Activated T-cell treated with anti-CD3 and anti-CD28 coated beads for 1 hour (primary cell): ENCODE data around the gene VIPR2.

Experiments
- DNase-seq: peaks from one replicate; pipeline ENCODE4 v3.0.0-alpha.2; 2020; ENCODE audit warnings: low read depth

Gene VIPR2

DNA sequence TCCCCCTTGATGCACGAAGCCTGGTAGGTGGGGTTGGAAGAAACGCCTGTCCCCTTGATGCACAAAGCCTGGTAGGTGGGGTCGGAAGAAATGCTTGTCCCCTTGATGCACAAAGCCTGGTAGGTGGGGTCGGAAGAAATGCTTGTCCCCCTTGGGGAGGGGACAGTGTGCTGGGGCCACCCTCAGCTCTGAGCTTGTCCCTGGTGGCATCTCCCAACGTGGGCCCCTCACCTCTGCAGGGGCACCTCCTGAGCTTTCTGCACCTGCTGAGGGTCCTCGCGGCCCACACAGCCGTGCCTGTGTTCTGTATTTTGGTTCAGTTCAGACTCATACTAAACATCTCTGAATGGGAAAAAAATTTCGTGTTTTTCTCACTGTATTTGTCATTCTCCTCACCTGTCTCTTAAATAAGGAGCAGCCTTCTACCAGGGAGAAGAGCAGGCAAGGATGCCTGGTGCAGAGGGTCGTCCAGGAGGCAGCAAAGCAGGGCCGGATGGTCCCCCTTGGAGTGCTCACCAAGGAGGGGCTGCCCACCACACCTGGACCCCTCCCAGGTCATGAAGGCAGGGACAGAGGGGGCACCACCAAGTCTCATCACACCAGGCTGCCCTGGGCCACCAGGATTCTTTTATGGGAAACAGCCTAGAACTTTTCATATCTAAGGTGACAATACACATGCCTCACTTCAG is 24.7 kb downstream of the VIPR2 start:
- no peak for DNase-seq

DNA sequence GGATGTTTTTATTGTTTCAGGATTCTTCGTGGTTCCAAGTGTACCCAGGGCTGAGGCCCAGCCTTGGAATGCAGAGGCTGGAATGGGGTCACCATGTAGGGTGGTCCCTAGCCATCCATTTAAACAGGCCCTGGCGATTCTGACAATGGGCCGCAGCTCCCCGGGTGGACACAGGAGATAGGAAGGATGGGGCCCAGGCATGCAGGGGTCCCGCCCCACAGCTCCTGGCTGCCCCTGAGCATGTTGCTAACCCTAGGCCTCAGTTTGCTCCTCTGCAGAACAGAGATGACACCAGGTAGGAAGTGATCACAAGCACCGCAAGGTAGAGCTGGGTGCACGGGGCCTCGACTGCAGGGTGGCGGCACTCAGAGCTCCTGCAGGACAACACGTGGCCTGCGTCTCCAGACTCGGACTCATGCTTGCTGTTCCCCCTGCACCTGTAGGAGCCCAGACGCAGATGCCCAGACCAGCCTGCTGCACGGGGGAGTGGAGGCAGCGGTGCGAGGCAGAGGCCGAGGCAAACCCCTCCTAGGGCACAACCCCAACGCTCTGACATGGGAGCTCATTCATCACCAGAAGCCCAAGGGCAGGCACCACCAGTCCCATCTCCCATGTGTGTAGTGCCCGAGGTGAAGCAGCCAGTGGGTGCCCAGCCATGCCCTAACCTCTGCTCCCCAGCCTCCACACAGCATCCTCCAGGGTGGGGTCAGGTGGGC is 25.5 kb downstream of the VIPR2 start:
- DNase-seq, result no peak

DNA sequence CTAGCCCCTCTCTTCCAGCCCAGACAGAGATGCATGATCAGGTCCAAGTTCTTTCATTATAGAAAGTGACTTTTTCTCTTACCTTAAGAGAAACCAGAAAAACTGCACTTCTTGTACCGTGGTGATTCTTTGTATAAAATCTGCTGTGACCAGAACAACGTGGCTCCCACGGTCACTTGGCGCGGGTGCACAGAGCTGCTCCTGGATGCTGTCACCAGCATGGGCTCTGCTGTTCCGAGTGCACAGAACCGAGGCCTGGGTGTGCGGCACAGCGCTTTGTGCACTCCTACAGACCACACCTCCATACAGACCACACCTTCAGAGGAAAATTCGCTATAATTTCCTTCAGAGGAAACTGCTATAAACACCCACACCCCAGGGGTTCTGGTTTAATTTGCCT is 26.0 kb downstream of the VIPR2 start:
- no peak for DNase-seq

DNA sequence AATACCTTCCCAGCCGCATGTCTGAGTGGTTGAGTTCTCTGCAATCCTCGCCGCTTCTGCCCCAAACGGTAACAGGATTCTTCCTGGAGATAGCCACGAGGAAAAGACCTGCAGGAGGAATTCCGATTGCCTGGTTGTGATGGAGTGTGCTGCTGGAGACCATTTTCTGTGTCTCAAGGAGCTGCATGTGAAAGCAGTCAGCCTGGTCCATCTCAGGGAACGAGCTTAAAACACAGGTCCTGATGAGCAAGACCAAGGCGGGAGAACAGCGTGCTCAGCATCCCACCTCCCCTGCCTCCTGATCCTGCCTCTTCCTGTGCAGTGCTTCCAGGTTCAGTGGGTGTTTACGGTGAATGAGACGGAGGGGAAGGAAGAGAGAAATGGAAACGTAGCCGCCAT is 26.5 kb downstream of the VIPR2 start:
- DNase-seq, result no peak

DNA sequence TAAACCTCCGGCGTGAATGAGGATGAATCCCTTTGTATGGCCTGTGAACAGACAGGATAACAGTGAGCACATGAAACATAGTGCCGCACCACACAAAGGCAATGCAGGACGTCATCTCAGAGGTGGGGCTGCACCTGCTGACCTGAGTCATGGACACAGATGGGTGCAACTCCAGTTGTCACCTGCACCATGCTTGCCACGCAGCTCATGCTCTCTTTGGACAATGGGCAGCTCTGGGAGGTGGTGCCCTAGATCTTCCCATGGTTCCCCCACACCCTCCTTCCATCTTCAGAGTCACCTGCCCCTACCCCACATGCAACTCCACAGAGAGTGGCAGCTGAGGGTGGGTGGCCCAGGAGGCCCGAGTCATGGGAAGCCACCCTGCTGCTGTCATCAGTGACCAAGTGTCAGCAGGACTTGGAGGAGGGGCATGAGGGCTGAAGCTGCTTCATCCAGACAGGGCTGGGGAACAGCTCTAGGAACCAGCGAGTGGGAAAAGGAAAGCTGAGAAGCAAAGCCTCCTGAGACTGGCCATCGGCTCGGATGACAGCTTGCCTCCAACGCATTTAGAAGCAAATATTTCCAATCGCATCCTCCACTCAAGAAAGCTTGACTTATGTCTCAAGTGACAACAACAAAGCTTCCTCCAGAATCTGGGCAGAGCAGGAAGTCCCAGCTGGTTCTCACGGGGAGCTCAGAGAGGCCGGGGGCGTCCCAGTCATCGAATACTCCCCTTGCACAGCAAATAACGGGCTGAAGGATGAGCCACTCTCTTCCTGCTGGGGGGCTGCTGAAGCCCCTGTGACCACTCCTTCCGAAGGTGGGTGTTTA is 27.1 kb downstream of the VIPR2 start:
- no peak for DNase-seq

DNA sequence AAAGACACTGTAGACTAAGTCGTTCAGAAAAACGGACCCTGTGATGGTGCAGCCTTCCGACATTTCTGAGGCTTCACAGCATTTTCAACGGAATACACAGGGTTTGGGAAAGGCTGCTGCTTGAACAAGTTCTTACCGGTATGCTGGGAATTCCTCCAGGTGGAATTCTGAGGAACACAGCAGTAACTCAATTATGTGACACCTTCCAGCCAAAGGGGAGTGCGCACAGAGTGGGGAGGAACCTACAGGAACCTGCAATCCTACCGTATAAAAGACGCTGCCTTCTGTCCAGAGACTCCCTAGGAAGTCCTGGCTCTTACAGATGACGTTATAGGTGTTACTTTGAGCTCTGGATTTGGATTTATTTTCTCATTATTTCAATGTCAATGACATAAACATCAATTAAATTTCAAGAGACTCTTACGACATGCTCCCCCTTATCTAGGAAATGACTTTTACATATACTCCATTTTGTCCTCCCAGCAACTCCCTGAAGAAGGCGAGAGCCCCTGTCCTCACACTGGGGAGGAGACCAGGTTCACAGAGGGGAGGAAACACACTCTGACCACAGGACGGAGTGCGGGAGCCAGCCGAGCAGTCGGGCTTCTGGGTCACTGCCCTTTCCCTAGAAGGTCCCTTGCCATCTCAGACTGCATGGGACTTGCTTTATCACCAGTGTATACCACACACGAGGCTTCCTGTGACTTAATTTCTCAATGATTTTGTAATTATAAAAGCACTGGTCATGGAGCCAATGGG is 27.9 kb downstream of the VIPR2 start:
- no peak for DNase-seq

DNA sequence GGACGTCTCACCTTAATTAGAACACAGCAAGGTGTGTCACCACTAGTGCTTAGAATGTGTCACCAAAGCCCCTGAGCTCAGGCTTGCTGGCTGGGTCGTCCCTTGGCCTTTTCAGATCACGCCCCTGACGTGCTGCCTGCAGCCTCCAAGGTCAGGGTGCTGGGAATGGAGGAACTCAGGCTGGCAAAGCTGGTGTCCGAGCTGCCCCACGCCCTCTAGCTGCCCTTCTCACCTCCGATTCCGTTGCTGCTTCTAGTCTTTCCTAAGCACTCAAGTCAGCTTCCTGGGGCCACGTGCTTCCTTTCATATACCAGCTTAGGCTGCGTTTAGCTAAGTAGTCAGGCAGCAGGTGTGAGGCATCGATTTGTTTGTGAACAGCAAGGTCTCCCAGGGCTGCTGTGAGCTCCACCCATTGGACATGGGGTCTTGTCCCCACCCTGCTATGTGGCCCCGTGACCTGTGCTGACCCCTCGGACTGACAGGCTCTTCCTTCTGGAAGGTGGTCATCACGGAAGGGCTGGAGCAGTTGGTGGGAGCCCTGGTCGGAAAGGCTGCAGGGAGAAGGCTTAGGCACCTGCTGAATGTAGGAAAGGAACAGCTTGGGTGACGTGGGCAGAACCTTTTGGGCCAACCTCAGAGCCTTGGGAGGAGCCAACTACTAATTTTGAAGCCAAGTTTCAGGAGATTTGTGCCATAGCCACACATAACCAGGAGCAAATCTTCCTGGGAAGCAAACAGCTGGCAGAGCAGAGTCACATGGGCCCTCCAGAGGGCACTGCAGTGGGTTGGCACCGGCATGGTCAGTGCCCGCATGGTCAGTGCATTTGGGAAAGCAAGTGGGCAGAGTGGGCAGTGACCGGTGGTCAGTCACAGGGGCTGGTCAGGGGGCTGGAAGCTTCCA is 28.8 kb downstream of the VIPR2 start:
- no peak for DNase-seq

GRCh38 chr7:159114981-159115380 is 29.7 kb downstream of the VIPR2 start:
- DNase-seq, result no peak

DNA sequence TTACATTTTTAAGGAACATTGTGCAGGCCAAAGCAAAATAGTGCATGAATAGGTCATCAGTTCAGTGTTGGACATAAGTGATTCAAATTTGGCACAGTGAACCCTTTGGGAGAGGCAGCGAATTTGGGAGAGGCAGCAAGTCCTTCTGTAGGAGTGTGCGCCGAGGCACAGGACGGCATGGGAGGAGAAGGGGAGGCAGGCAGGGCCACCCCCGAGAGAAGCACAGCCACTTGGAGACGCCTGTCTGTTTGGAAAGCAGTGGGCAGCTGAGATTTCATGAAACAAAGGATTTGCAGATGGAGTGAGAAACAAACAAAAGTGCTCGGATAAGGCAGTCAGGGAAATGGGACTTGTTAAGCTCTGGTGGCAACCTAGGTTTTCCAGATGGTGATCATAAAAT is 30.6 kb downstream of the VIPR2 start:
- DNase-seq, result no peak

GRCh38 chr7:159113056-159113455 is 31.6 kb downstream of the VIPR2 start:
- DNase-seq, result no peak

DNA sequence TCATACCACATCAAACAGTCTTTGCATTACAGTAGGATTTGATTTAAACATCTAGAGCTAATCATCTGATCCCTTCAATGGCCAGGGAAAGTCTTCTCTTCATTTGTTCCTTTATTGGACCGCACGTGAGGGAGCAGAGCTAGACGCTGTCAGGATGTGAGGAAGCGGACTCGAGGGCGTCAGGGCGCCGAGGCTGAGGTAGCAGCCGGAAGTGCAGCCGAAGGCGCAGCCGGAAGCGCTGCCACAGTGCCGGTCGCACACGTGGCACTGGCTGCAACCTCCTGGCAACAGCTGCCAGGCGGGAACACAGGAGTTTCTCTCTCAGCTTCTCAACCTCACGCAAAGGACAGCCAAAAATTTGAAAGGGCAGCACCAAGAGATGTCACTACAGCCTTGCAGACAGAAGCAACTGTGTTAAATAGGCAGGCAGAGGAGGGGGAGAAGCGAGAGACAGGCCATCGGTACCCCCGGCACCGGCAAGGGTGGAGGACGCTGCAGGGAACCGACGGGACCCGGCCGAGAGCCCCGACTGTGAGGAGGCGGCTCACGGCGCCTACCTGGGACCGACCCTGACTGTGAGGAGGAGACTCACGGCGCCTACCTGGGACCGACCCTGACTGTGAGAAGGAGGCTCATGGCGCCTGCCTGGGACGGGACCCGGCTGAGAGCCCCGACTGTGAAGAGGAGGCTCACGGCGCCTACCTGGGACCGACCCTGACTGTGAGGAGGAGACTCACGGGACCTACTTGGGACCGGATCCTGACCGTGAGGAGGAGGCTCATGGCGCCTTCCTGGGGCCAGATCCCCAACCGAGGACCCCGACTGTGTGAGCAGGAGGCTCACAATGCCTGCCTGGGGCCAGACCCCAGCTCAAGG is 32.3 kb downstream of the VIPR2 start:
- no peak for DNase-seq

GRCh38 chr7:159109653-159110035 is 35.0 kb downstream of the VIPR2 start:
- no peak for DNase-seq

DNA sequence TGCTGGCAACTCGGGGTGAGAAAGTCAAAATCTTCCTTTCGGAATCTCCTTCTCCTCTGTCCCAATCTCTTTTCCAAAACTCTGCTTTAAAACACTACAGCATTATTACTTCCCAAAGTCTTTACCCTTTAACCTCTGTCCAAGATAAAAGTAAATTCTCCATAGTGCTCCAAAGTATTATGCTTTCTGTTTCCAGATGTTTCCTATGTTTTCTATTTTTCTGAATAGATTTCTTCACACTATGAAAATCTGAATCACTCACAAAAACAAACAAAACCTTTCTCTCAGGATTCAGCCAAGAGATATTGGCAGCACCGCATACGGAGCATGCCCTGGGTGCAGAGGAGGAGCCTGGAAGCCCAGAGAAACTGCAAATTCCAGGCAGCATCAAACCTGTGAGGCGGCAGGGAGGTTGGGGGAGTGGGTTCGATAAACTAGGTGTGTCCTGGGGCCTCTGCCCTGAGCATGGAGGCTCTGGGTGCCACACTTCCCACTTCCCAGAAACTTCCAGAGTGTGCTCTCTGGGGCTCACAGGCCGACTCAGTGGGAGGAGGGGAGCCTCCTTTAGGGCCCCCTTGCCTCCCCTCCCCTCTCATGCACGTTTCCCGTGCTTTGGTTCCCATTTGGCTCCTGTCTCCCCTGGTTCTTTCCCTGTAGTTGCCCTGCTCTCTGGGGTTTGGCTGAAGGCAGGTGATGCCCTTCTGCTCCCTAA is 35.6 kb downstream of the VIPR2 start:
- no peak for DNase-seq

DNA sequence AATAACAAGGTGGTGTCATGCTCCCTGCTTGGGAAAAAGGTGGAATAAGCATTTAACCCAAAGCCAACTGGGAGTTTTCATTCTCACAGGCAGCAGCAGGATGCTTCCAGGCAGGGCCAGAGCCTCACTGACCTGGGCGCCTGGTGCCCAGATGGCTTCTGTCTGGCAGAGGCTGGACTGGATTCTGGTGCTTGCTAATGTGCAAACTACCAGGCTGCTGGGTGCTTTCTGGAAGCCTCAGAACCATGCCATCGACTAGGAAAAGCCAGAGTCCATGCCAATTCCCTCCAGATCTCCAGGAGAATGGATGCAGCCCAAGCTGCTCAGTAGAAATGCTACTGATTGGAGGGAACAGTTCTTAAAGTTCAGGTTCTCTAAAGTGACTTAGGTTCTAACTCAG is 36.2 kb downstream of the VIPR2 start:
- no peak for DNase-seq

GRCh38 chr7:159107161-159107892 is 37.3 kb downstream of the VIPR2 start:
- no peak for DNase-seq

- DNase-seq, result no peak
Observed at GRCh38 chr7:159105832-159106811, 38.5 kb downstream of the VIPR2 start.

- no peak for DNase-seq
Observed at GRCh38 chr7:159105066-159105780, 39.4 kb downstream of the VIPR2 start.
